ENCODE measurements around the gene ABCC8.

GRCh38 chr11:17431139-17431538 is 45.5 kb downstream of the ABCC8 start:
- no peak for TF ChIP-seq POLR2AphosphoS5 (IDR thresholded peaks at IDR 0.05; ENCODE audit: low read depth)
- TF ChIP-seq CTCF (conservative IDR thresholded peaks at IDR 0.05; ENCODE audit: low read depth in 2 of 2) = no peak
- TF ChIP-seq EZH2phosphoT487 (IDR thresholded peaks at IDR 0.05; ENCODE audit: unreplicated experiment) = no peak
- TF ChIP-seq CREB1 (CRISPR knock-in tag; IDR thresholded peaks at IDR 0.05; ENCODE audit: low read depth) = no peak
- TF ChIP-seq REST (IDR thresholded peaks at IDR 0.05; ENCODE audit: unreplicated experiment) = no peak
- no peak for TF ChIP-seq EZH2 (IDR thresholded peaks at IDR 0.05; ENCODE audit: low read depth, unreplicated experiment)
- TF ChIP-seq STAT1 (IDR thresholded peaks at IDR 0.05; ENCODE audit: unreplicated experiment) = no peak
- TF ChIP-seq NANOG (IDR thresholded peaks at IDR 0.05; ENCODE audit: borderline replicate concordance) = no peak
